Stimulated activated CD4-positive, alpha-beta T cell treated with anti-CD3 and anti-CD28 coated beads, TNF-alpha, amount 100 ng/mL, for 48 hours (primary cell): ENCODE measurements around the gene ECM2.

Experiments used
- DNase-seq, 3 donors: peaks; one replicate each; pipeline ENCODE4 v3.0.0-alpha.2; 2020; ENCODE audit warnings: low read depth in 3 of 3

ECM2 gene

GRCh38 chr9:92500725-92501124 is 35.1 kb downstream of the ECM2 start:
- DNase-seq, result no peak

- DNase-seq, result no peak
Observed at GRCh38 chr9:92499701-92500100, 36.1 kb downstream of the ECM2 start.

- no peak for DNase-seq
Observed at GRCh38 chr9:92496396-92497176, 39.2 kb downstream of the ECM2 start.

- no peak for DNase-seq
Observed at GRCh38 chr9:92494856-92495255, 40.9 kb downstream of the ECM2 start.

GRCh38 chr9:92493749-92494387 is 41.9 kb downstream of the ECM2 start:
- no peak for DNase-seq

GRCh38 chr9:92492781-92493401 is 42.9 kb downstream of the ECM2 start:
- no peak for DNase-seq

GRCh38 chr9:92488681-92489550 is 46.9 kb downstream of the ECM2 start:
- no peak for DNase-seq

- no peak for DNase-seq
Observed at GRCh38 chr9:92486371-92486770, 49.4 kb downstream of the ECM2 start.

GRCh38 chr9:92484563-92484962 is 51.2 kb downstream of the ECM2 start:
- no peak for DNase-seq

GRCh38 chr9:92483627-92484545 is 51.9 kb downstream of the ECM2 start:
- DNase-seq, result no peak

GRCh38 chr9:92482805-92483204 is 53.0 kb downstream of the ECM2 start:
- DNase-seq, result no peak

- DNase-seq, result no peak
Observed at GRCh38 chr9:92482329-92482728, 53.5 kb downstream of the ECM2 start, which contains the start of gene ASPN. TSS of gene ASPN (minus strand) at chr9:92482506.

- DNase-seq, result no peak
Observed at GRCh38 chr9:92480986-92481633, 54.7 kb downstream of the ECM2 start.

GRCh38 chr9:92480291-92480771 is 55.5 kb downstream of the ECM2 start:
- no peak for DNase-seq

GRCh38 chr9:92479346-92479745 is 56.4 kb downstream of the ECM2 start:
- no peak for DNase-seq

- no peak for DNase-seq
Observed at GRCh38 chr9:92478783-92479182, 57.0 kb downstream of the ECM2 start.

GRCh38 chr9:92476962-92477361 is 58.8 kb downstream of the ECM2 start:
- DNase-seq, result no peak

- DNase-seq, result no peak
Observed at GRCh38 chr9:92474587-92474986, 61.2 kb downstream of the ECM2 start.

- DNase-seq, result no peak
Observed at GRCh38 chr9:92468206-92468605, 67.6 kb downstream of the ECM2 start.

GRCh38 chr9:92467511-92467910 is 68.3 kb downstream of the ECM2 start:
- no peak for DNase-seq
